NCI-H345 (cell line): Measurements from ENCODE around the gene CYP11A1.
A peak's percentile ranks its signal among the peaks of the same experiment; 100 is the strongest.

ENCODE experiments used
- DNase-seq: peaks from one replicate; lab custom pipeline; 2025; lab: John Stamatoyannopoulos, UW

The CYP11A1 gene

DNA sequence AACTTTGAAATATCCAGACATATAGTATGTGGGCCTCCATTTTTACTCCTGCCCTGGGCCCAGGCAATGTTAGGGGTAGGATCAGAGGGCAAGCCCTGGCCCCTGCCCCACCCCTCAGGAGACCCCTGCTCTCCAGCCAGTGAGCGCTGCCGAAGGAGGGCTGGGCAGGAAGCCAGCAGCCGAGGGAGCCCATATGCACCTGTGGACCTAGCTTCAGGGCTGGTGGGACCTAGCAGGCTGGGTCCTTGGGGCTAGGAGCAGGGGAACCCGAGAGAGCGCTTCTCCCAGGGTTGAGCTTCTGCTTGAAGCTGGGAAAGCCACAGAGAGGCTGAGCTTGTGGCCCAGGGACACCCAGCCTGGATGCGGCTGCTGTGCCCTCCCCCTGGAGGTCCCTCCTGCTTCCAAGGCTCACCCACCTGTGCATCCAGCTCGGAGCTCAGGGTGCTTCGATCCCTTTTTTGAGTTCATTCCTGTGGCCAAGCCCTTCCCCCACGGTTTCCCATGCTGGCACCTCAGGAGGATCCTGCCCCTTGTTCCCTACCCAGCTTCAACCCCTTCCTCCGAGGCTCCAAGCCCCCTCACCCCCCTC lies 21.0 kb upstream of the CYP11A1 start:
- no peak for DNase-seq

DNA sequence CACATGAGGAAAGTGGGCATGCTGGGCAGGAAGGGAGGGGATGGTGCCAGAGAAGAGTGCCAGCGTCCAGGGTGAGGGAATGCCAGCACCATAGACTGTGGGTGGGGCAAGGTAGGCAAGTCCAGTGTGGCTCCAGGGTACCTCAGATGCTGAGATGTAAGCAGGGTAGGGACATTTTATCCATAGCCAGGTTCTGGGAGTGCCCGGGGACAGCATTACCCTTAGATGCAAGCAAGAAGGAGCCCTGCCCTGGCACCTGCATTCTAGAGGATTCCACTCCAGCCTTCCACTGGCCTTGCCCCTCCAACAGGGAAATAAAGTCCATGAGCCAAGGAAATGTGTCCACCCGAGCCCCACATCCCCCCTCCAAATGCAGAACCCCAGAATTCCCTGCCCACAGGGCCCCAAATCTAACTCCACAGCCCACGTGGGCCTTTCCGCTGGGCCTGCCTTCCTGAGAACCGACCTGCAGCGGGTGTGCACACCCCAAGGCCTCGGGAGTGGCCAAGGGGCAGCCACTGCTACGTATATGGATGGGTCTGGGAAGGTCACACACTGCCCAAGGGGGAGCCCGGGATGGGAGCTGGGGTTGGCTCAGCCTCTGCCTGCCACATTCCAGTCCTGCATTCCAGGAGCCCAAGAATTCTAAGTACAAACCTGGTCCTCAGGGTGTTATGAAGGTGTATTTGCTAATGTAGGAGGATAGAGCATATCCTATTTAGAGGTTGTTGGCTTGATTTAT lies 20.3 kb upstream of the CYP11A1 start:
- no peak for DNase-seq

DNA sequence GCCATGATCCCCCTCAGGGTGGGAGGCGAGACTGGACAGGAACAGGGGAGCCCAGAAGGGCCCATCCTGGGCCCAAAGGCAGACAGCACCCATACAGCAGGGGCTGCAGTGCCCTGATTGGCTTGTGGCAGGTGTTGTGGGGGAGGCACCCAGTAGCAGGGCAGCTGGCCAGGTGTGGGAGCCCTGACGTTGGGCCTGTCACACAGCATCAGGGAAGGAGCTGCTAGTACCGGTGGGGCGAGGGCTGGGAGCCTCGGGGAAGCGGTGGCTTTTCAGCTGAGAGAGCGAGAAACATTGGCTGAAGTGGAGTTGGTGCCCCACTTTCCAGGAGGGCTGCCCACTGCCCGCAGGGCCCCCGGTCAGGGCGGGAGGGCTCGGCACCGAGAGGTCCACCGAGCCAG lies 19.7 kb upstream of the CYP11A1 start:
- DNase-seq: no peak

DNA sequence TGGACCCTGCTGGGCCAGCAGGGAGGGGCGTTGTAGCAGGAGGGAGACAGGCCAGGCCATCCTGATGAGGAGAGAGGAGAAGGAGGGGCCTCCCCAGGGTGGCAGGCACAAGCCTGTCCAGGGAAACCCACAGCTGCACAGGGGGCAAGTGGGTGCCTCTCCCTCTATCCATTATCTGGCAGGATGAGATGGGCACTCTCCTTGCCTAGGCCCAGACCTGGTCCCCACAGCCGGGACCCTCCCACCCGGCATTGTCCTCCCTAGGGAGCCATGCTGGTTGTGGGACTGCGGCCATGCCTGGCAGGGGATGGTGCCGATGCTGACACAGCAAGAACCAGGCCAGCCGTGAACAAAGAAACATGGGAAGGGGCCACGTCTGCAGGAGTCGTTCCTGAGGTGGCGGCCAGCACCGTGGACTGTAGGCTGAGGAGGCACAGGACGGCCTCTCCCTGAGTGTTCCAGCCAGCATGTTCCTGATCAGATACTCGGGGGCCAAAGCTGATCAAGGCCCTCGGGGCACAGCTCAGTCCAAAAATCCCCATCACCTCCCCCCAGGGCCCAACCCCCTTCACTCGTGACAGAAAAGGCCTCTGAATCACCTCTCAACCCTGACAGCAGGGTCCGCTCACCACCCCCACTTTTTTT lies 19.2 kb upstream of the CYP11A1 start:
- no peak for DNase-seq

DNA sequence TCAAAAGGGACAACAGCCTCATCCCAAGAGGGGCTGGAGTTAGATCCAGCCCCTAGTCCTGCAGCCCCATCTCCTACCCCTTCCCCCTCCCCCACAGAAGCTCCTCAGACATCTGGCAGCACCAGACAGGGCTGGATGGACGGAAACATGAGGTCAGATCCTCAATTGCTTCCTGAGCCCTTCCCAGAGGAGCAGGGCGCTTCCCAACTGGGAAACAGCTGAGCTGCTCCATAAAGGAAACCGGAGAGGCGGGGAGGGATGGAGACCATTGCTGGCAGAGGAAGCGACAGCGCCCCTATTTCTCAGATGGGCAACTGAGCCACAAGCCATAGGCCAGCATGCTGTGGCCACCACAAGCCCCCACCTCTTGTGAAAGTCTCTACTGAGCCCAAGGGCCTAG lies 18.3 kb upstream of the CYP11A1 start:
- no peak for DNase-seq

DNA sequence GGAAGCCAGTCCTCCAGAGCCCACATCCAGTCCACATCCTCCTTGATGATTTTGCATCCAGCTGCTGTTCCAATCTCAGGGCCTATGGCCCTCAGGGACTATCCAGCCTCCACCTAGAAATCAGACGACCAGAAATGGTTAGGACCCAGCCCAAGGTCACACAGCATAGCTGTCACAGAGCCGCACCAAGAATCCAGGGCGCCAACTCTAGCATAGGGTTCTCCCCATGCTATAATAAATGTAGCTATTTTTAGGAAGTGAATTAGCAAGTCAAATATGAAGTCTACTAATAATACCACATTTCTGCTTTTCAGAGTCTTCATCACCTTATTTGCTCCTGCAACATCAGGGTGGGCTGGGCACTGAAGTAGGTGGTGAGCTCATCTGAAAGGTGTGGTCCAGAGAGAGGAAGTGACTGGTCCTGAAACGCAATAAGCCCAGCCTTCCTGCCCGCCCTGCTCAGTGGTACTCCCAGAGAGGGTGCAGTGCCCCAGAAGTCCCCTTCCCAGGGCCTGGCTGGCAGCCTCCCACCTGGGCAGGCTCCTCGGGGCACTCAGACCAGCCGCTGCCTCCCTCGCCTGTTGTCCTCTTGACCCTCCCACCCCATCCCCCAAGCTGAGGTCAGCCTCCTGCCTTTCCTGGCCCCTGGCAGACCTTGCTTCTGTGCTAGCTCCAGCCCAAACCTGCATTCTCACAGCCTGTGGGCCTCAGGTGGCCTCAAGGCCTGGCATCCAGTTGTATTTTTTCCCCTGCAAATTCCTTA lies 17.6 kb upstream of the CYP11A1 start:
- DNase-seq: no peak

DNA sequence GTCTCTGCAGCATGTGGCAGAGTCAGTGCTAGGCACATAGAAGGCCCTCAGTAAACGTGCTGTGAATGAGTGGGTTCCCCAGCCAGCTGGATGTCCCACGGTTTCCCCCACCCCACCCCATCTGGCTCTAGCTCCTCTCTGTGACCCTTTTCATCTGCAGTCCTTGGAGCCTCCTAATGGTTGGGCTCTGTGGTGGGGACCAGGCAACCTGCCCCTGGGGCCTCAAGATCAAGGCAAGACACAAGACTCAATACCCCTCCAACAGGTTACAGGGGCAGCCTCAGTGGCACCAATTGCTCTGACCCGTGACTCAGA lies 17.1 kb upstream of the CYP11A1 start:
- DNase-seq: no peak

DNA sequence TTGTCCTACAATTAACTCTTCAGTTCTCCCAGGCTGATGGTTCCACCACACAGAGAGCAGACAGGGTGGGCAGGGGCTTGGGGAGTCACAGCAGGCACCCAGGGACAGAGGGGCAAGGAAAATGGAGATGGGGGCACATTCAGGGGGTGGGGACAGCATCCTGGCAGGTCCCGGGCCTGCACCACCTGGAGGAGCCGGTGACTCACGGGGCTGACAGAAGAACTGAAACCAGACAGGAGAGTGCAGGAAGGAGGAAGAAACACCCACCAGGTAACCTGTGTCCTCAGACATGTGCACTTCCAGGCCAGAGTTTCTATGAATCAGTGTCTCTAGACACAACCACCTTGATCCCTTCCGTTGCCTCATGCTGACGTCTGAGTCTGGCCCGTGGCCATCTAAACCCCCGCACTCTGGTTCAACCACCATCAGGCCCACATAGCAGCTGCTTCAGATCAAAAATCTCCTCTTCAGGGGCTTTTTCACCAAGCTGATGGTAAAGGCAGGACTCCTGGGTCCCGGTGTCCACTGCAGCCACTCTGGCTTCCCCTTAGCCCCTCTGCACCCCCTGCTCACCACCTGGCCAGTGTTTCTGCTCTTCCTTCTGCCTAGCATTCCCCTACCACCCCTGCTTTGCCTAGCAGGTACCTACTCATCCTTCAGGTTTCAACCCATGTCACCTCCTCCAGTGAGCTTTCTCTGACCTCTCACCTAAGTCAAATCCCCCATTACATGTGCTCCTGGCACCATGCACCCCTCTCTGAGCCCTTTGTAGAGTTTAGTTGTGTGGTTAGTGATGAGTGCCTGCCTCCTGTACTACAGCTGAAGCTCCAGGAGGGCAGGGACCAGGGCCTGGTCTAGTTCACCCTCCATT lies 16.5 kb upstream of the CYP11A1 start:
- DNase-seq: no peak

DNA sequence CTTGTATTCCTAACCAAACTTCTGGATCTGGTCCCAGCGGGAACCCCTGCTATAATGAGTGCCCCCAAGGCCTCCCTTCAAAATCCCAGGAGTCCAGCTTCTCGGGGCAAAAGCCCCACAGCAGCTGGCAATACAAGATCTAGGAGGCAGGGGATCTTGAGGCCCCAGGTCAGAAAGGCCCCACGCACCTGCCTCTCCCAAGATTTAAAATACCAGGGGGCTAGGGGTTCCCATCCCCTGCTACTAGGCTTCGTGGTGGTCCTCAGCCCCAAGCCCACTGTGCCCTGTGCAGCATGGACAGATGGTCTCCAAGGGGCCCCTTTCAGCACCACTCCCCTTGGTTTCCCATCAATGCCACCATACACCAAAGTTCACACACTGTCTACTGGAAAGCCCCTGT lies 15.8 kb upstream of the CYP11A1 start:
- DNase-seq: no peak

DNA sequence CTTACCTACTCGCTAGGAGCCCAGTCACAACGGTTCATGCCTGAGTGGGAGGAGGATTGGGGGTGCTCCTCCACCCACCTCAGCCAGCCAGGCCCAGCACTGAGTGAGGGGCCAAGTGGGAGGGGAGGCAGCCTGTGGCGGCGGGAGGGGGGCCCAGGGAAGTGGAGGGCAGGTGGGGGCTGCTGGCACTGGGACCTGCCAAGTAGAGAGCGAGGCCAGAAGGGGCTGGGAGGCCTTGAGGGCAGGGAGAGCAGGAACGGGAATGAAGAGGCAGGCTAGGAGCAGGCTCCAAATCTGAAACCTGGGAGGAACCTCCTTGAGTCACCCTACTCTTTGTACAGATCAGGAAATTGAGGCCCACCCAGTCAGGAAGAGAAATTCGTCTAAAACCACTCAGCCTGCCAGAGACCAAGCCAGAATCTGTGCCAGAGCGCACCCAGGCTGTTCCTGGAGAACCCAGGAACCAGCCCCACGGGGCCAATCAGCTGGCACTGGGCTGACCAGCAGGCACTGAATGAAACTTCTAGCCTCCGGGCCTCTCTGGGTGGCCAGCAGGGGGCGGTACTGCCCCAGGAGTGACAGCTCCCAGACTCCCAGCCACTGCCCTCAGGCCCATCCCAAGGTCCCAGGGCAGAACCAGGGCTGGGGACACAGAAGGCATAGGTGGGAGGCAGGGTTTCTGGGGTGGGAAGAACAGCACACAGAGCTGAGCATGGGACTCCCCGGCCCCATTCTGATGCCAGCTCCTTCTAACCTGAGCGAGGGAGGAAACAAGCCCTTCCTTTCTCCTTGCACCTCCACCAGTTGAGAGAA lies 14.8 kb upstream of the CYP11A1 start:
- DNase-seq: peak; percentile 60

DNA sequence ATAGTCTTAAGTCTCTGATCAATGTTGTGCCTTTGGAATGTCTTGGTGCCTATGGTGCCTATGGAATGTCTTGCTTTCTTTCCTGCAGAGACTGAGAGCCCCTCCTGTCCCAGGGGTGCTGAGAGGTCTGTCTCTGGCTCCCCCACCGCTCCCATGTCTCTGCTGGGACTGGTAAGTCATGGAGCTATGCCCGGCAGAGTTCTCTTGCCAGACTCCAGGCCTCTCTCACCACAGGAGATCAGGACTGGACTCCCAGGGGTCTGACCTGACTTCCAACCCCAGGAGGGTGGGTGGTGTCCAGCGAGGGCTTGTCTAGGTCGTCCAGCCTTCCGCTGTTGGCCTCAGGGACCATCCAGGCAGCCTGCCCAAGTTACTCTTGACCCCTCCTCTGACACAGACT lies 14.0 kb upstream of the CYP11A1 start:
- no peak for DNase-seq

DNA sequence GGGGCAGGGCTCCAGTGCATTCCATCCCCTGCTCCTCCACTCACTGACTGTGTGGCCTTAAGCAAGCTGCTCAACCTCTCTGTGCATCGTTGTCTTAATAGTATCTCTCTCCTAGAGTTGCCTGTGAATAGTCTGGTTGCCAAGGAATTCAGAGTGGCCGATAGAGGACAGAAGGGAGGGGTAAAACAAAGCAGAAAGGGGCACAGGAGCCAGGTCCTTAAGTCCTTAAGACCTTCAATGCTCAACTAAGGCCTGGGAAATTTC lies 13.7 kb upstream of the CYP11A1 start:
- no peak for DNase-seq

DNA sequence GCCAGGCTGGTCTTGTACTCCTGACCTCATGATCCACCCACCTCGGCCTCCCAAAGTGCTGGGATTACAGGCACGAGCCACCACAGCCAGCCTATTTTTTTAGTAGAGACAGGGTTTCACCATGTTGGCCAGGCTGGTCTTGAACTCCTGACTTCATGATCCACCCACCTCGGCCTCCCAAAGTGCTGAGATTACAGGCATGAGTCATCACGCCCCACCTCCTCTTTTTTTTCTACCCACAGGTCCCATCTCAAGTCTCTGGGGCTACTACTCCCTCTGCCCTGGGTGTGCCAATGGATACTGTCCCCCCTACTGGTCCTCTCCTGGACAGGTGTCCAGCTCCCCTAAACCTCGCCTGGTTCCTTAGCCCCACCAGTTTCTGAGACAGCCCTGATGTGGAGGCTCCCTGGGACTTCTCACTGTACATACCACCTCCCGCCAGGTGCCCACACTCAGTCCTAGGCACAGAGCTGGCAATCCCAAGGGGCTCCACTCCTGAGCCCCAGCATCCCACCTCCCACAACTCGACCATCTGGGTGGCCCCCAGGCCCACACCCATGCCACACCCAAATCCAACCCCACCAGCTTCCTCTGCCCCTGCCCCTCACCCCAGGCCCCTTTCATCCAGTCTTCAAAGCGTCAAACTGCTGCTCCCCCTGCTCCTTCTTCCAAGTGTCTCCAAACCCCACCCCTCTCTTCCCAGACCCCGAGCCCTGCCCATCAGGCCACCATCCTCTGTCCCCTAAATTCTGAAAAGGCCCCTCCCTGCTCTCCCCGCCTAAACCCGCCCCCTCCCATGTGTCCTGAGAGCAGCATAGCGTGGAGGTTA lies 13.1 kb upstream of the CYP11A1 start:
- no peak for DNase-seq

DNA sequence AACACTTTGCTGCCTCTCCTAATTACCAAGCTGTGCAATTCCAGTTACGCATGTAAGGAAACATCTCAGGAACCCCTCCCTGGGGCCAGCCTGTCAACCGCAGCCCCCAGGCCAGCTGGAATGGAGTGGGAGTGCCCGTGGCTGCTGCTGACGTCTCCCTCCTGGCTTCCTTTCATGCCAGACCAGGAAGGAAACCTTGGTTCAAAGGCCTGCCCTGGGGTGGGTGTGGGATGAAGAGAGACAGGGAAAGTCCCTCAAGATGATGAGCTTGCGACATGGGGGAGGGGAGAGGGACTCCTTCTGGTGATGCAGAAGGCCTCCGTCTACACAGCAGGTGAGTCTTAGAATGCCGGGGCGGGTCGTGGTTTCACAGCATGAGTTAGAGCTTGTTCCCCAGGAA lies 11.4 kb upstream of the CYP11A1 start:
- no peak for DNase-seq

DNA sequence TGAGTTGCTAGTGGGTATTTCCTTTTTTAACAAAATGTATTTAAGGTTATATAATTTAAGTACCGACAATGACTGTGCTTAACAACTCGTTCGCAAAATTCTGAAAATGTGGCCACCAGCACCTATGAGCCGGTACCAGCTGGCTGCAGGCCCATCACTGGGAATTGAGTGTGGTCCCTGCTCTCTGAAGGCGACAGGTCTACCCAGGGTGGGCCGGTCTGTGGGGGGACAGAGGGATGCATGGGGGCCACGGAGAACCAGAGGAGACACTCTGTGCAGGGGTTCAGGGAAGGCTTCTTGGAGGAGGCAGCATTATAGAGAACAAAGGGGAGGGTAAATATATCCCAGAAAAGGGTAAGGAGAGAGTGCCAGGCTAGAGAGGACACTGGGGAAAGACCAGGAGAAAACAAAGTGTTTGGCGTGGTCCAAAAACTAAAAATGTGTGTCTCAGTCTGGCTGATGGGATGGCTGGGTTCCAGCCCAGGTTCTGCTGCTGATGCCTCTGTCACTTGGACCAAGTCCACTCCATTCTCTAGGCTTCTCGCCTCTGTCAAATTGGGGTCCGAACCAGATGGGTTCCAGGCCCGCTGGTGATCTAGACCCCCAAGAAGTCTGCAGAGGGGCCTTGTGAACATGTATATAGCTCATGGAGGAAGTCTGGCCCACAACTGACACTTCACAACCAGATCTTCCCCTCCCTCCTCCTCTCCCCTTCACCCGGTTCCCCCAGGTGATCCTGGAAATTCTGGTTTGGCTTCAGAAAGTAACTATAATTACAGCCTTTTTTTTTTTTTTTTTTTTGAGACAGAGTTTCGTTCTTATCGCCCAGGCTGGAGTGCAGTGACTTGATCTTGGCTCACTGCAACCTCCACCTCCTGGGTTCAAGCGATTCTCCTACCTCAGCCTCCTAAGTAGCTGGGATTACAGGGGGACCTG lies 10.7 kb upstream of the CYP11A1 start:
- DNase-seq: no peak

DNA sequence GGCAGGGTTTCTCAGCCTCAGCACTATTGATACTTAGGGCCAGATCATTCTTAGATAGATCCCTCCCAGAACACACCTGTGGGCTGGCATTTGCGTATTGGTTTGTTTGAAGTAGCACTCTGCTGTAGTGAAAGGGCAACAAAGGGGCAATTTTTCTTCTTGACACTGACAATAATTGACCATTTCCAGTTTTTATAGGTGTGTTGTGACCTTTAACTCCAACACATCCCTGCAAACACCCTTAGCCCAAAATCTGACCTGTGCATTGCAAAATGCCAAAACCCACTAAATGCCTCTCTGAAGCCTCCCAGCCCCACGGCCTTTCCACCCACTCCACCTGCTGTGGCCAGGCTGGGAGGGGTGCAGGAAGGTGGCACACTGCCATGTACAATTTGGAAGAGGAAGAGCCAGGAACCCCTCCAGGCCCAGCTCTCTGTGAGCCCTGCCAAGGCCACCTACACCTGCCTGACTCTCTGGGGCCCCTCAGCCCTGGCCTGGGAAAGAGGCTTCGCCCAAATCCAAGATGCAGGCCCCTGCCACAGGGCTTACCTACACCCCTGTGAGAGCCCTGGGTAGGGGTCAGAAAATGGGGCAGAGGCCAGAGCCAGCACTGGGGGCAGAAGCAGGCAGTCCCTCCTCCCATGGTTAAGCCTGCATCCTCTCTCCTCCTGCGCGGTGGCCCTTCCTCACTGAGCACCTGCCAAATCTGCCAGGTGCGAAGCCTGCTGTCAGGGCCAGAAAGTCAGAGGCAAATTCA lies 9.6 kb upstream of the CYP11A1 start:
- no peak for DNase-seq

DNA sequence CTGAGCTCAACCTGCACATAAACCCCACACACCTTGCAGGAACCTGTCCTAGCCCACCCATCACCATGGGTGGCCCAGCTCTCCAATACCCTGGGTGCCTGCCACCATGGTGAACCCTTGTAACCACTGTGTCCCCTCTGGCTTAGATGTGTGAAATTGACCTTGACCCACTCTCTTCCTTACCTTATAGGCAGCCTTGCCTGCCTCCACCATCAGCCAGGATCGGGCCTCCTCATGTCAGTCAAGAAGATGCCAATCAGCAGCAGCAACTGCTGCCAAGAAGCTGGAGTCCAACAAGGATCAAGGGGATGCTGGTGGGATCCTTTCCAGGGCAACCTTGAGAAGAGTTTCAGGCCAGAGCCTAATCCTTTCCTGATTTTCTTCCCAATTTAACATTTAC lies 8.8 kb upstream of the CYP11A1 start:
- DNase-seq: no peak

DNA sequence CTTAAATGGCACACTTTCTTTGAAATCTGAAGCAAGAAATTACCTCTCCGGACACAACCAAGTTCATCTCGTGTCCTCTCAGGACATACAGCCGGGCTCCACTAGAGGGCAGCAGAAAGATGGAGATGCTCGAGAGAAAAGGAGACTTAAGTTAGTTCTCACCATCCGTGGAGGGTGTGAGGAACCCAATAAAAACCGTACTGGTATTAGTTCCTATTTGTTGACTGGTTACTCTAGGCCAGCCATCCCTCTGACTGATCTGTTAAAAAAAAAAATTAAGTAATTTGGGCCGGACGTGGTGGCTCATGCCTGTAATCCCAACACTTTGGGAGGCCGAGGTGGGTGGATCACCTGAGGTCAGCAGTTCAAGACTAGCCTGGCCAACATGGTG lies 7.9 kb upstream of the CYP11A1 start:
- DNase-seq: peak; percentile 68
